ENCODE results near the gene GH2.

- TF ChIP-seq CTCF (IDR thresholded peaks at IDR 0.05) (peak; percentile 85), EZH2 (IDR thresholded peaks at IDR 0.05) (no peak), EZH2phosphoT487 (IDR thresholded peaks at IDR 0.05) (no peak)
These were observed 37.6 kb upstream of the GH2 start for GRCh38 chr17:63919311-63919723.
